Measurements from ENCODE around the gene GARS1.
"Not testable (repeated sequence)": the region's sequence is repeated elsewhere in the genome, so short reads cannot be mapped to it uniquely, and the experiment has no call there.

Gene GARS1

DNA sequence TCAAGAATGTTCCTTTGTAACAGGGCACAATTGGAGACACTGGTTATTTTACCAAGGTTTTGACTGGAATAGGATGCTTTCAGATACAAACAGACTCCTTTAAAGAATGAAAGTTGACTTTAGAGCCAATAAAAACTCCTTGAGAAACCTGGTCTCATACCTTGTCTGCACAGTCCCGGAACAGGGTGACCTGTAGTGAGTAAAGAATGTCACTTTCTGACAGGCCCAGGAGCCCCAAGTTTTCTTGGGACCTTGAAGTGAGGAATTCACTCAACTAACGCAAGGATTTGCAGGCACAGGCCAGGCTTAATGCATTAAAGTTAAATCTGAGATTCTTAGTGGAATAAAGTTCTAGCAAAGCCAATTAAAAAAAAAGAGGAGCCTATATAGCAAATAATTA, 11.5 kb upstream of the GARS1 start:
- DNase-seq, result no peak

GRCh38 chr7:30584415-30584814, 10.3 kb upstream of the GARS1 start:
- no peak for DNase-seq

DNA sequence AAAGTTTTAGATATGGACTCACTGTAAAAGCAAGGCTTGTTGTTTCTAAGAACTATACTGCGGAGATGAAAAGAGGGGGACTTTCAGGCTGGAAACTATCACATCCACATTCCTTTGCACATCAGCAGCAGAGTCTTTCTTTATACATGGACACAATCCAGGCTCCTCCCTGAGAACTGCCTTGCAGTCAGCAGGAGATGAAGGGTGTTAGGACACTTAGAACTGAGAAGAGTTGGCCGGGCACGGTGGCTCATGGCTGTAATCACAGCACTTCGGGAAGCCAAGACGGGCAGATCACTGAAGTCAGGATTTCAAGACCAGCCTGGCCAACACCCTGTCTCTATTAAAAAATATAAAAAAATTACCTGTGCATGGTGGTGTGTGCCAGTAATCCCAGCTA, 9.7 kb upstream of the GARS1 start:
- no peak for DNase-seq

- DNase-seq, result no peak
Observed at GRCh38 chr7:30585675-30586074, 9.0 kb upstream of the GARS1 start.

DNA sequence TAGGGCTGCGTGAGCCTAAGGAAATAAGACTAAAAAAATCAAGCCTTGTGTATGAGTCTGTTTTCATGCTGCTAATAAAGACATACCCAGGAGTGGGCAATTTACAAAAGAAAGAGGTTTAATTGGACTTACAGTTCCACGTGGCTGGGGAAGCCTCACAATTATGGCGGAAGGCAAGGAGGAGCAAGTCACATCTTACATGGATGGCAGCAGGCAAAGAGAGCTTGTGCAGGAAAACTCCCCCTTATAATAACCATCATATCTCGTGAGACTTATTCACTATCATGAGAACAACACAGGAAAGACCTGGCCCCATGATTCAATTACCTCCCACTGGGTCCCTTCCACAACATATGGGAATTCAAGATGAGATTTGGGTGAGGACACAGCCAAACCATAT, 7.1 kb upstream of the GARS1 start:
- not testable (repeated sequence) for DNase-seq

- no peak for DNase-seq
Observed at GRCh38 chr7:30589111-30589510, 5.6 kb upstream of the GARS1 start.

GRCh38 chr7:30594048-30594539, 584 bp upstream of the GARS1 start:
- peak; percentile 48 for DNase-seq

- peak; percentile 23 for DNase-seq
Observed at GRCh38 chr7:30595436-30596013, 847 bp downstream of the GARS1 start.

- DNase-seq, result peak; percentile 38
Observed at GRCh38 chr7:30596014-30596641, 1.4 kb downstream of the GARS1 start.

GRCh38 chr7:30596721-30597120, 2.0 kb downstream of the GARS1 start:
- DNase-seq, result no peak

DNA sequence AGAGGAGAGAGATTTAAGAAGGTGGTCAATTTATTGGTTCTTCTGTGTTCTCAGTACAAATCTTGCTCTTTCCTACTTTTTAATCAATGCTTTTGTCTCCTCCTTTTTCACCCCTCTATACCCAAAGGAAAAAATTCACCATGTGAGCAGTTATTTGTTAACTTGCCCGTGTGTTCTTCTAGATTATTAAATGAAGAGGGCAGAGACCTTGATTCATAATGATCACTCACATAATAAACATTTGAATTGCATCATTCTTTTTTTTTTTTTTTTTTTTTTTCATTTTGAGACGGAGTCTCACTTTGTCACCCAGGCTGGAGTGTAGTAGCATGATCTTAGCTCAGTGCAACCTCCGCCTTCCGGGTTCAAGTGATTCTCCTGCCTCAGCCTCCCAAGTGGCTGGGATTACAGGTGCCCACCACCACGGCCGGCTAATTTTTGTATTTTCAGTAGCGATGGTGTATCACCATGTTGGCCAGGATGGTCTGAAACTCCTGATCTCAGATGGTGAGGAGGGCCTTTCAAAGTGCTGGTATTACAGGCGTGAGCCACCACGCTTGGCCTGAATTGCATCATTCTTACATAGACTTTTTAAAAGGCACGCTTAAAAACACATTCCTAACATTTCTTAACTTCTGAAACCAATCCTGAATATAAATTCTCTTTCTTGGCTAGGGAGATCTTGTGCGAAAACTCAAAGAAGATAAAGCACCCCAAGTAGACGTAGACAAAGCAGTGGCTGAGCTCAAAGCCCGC, 3.6 kb downstream of the GARS1 start:
- DNase-seq, result no peak

GRCh38 chr7:30604901-30605300, 10.2 kb downstream of the GARS1 start:
- no peak for DNase-seq

- no peak for DNase-seq
Observed at GRCh38 chr7:30605832-30606231, 11.2 kb downstream of the GARS1 start.

DNA sequence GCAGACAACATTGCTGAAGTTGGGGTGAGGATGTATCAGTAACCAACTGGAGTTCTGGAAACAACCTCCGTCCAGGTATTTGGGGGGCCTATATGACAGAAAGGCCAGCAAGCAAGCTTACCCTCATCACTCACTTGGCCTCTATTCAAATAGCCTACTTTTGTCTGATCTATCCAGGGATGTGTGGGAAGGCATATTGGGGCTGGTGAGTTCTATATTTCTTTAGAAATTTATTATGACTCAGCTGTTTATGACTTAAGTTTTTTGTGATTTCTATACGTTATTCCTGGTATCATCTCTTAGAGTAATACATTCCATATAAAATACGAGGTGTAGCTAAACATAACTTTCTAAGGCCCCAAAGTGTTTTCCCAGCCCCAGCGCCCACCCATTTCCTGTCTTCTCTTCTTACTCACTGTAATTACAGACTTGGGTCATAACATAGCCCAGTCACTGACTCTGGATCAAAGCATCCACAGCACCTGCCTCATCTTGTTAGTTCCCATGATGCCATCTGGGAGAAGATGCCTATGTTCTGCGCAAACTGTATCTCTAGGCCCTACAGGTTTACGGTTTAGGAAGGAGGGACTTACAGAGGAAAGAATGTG, 18.1 kb downstream of the GARS1 start:
- DNase-seq, result no peak

DNA sequence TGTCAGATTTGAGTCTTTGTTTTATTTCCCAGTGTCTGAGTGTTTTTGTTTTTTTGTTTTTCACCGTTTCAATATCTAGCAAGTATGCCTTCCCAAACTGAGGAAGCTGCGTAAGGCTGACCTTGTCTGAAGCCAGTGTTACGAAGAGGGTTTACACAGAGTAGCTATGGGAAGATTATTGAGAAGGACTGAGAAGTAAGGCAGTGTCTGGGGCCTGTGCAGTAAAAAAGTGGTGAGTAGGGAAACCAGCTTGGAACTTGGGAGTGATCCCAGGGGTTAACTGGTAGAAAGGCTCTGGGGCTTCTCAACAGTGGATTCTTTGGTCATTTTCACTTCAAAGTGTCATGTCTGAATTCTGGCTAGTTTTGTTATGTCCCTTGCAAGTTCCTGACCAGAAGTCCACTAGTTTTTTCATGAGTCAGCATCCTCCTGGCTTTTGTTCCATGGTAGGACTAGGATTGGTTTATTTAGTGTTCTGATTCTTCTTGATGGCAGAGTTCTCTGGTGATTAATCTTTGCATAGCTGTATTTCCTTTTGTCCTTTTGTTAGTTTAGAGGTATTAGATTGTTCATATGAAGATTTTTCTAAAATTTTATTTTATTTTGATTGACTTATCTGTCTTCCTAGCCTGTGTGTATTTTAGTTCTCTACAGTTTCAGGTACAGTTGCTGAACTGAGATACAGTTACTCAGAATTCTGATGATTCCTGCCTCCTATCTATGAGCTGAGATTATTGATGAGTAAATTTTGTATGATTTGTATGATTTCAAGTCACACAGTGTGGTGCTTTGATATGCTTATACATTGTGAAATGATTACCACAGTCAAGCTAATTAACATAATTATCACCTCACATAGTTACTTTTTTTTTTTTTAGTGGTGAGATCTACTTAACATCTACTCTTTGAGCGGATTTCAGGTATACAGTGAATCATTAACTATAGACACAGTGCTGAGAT, 19.0 kb downstream of the GARS1 start:
- DNase-seq, result no peak

DNA sequence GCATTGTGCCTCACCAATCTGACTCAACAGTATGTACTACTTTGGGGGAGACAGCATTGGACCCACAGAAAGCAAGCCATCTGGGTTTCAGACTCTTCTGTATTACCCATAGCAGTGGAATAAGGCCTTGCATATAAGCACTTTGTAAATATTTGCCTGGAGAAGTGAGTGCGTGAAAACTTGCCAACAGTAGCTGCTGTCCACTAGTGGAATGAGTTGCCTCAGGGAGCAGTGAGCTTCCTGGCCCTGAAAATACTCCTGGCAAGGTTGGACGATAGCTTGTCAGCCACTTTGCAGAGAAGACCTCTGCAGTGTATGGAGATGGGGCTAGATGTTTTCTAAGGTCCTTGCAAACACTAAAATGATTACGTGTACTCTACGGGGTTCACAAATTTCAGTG, 21.6 kb downstream of the GARS1 start:
- DNase-seq, result no peak

- no peak for DNase-seq
Observed at GRCh38 chr7:30617359-30617758, 22.7 kb downstream of the GARS1 start.

GRCh38 chr7:30618080-30618676, 23.5 kb downstream of the GARS1 start:
- no peak for DNase-seq

DNA sequence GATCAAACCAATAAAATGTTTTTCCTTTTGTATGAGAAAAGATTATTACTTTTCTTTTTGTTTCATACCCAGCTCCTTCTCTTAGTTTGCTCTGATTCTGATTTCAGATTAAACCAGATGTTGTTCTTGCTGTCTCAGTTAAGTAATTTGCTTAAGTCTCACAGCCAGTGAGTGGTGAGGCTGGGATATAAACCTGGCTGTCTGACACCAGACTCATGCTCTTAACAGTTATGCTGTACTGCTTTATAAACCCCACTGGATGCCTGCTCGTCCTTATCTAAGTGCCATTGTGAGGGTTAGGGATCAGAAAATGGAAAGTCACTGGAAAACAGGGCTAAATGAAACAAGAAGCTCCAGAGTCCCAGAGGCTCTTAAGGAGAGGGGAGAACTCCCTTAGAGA, 24.3 kb downstream of the GARS1 start:
- no peak for DNase-seq

- no peak for DNase-seq
Observed at GRCh38 chr7:30625283-30625682, 30.6 kb downstream of the GARS1 start.

DNA sequence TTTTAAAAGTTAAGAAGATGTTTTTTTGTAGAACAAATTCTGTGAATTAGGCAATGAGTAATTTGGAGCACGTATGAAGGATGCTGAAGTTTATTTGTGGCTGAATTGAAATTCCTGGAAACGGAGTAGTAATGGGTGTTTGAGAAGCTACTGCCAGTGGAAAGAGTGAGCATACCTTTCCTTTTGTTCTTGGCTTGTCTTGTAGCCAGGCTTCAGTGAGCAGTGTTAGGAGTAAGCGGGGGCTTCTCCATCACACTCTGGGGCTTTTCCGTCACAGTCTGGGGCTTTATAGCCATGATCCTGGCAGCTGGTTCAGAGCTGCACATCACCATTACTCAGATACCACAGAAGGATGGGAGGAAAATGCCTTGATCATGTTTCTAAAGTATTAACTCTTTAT, 32.3 kb downstream of the GARS1 start:
- DNase-seq, result no peak

GRCh38 chr7:30630986-30631385, 36.3 kb downstream of the GARS1 start:
- DNase-seq, result no peak

All from NCI-H1105 treated with DMSO at 0.1 percent for 48 hours (cell line).